Natural killer cell (primary cell): ENCODE measurements around the gene PPP2R2C. TPM values are rescaled to one million over a fixed set of nuclear protein-coding genes. Genes with fewer than 3 reads are reported as not detected.

Experiments
- ATAC-seq, 3 donors: fragments of 150-1000 bp in 2 of 3; fragments of 200-7000 bp in 1 of 3; cut with Tn5 transposase; 1 replicate in 1 of 3; 2 replicates in 2 of 3; pipeline ENCODE4 v1.10.0; 2021; ENCODE audit warnings: mild to moderate bottlenecking in 2 of 3, moderate library complexity in 2 of 3
- DNase-seq, 2 donors: peaks; one replicate each; pipeline versions ENCODE4 v3.0.0 to v3.0.0-alpha.2; 2013 to 2021; ENCODE audit warnings: mixed read lengths in 1 of 2
- H3K27ac ChIP-seq: one replicate; pipeline ENCODE4 v1.5.1; 2013; ENCODE audit warnings: mild to moderate bottlenecking, low read length
- H3K27me3 ChIP-seq: one replicate; pipeline ENCODE4 v1.6.1; 2013; ENCODE audit warnings: low read length; ENCODE audit not compliant: control insufficient read depth, insufficient read depth
- H3K36me3 ChIP-seq: one replicate; pipeline ENCODE4 v1.6.1; 2013; ENCODE audit warnings: low read length; ENCODE audit not compliant: control insufficient read depth, insufficient read depth
- H3K4me1 ChIP-seq: one replicate; pipeline ENCODE4 v1.6.1; 2013; ENCODE audit warnings: low read length; ENCODE audit not compliant: control insufficient read depth, insufficient read depth
- H3K4me3 ChIP-seq: one replicate; pipeline ENCODE4 v1.5.1; 2013; ENCODE audit warnings: low read length
- H3K9me3 ChIP-seq: one replicate; pipeline ENCODE4 v1.6.1; 2013; ENCODE audit warnings: low read length; ENCODE audit not compliant: control insufficient read depth, insufficient read depth
- H3K27ac Mint-ChIP-seq, 2 donors: one replicate each; pipeline ENCODE4 v1.8.0; 2022; ENCODE audit warnings: mild to moderate bottlenecking in 2 of 2, mixed read lengths in 2 of 2, moderate library complexity in 1 of 2
- H3K27me3 Mint-ChIP-seq, 2 donors: one replicate each; pipeline ENCODE4 v1.8.0; 2022; ENCODE audit warnings: low read depth in 2 of 2, mixed read lengths in 2 of 2
- H3K36me3 Mint-ChIP-seq: one replicate; pipeline ENCODE4 v1.8.0; 2022; ENCODE audit warnings: mixed read lengths
- H3K4me1 Mint-ChIP-seq, 2 donors: one replicate each; pipeline ENCODE4 v1.8.0; 2022; ENCODE audit warnings: mixed read lengths in 2 of 2
- H3K4me3 Mint-ChIP-seq: one replicate; pipeline ENCODE4 v1.8.0; 2022; ENCODE audit warnings: mild to moderate bottlenecking, moderate library complexity, mixed read lengths
- H3K9me3 Mint-ChIP-seq, 2 donors: one replicate each; pipeline ENCODE4 v1.8.0; 2022; ENCODE audit warnings: mixed read lengths in 2 of 2
- CTCF ChIP-seq: fragments of 200-600 bp; IDR thresholded peaks from one replicate; pipeline ENCODE4 v1.8.0; 2022; ENCODE audit warnings: antibody characterized with exemption
- WGBS: methylation state at CpG from one replicate; pipeline ENCODE4 v1.1.7; 2013; ENCODE audit warnings: missing lambda C conversion rate; ENCODE audit not compliant: insufficient coverage; 5-methylcytosine and 5-hydroxymethylcytosine counted together
- intact Hi-C: fragments of 100-400 bp; cut with micrococcal nuclease; formaldehyde crosslinking; loops from one replicate; pipeline ENCODE4 v1.14.2; 2022
- total RNA-seq, 4 donors: library from RNA; stranded (reverse); fragments of 120-200 nt in 1 of 4; gene quantifications; one replicate each; pipeline versions ENCODE4 v1.2.3 to v1.2.4, GENCODE V29; 2013 to 2022

The PPP2R2C gene
- total RNA-seq, 3 donors from 2014 or later (not counting 1 experiment from before 2014, with no cell fraction given): not detected

DNA sequence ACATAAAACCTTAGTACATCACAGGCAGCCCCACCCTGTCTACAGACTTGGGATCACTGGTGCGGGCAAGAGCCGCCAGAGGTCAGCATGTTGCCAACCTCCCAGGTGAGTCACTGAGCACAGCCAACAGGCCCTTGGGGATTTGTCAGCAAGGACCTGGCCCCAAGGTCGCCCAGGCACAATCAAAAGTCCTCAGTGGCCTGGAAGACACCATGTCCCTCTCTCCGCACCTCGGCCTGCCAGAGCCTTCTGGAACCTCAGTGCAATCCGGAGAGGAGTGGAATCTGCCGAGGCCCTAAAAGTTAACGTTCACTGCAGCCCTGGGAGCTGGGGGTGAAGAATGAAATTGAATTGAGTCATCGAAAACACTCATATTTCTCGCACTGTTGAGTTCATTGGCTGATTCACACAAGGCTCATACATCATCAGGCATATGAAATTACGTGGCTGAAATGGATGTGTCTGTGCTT, 128.4 kb downstream of the PPP2R2C start:
- TF ChIP-seq CTCF: no peak
- no peak for ATAC-seq
- Histone ChIP-seq H3K36me3 (no peaks in the 10 kb centered on the region), H3K4me3 (no peak overlapping the region), H3K27ac (no peak overlapping the region), H3K27me3 (no peaks in the 10 kb centered on the region), H3K4me1 (peaks cover 9% of the 10 kb centered on the region), H3K9me3 (no peaks in the 10 kb centered on the region)
- intact Hi-C loops: no loop called here
- no peaks in the 10 kb centered on the region for H3K36me3 Mint-ChIP-seq
- peaks cover 0 to 9% of the 10 kb centered on the region in 2 donors for H3K27me3 Mint-ChIP-seq
- peaks cover 20 to 26% of the 10 kb centered on the region in 2 donors for H3K4me1 Mint-ChIP-seq
- H3K4me3 Mint-ChIP-seq: no peak overlapping the region
- no peaks in the 10 kb centered on the region for H3K9me3 Mint-ChIP-seq
- 74% methylated on average over 11 of the region's 11 CpGs for WGBS
- no peak overlapping the region for H3K27ac Mint-ChIP-seq
- no peak for DNase-seq

GRCh38 chr4:6342530-6343293, 129.7 kb downstream of the PPP2R2C start:
- Histone ChIP-seq H3K4me1 (peaks cover 22% of the 10 kb centered on the region), H3K27ac (no peak overlapping the region), H3K36me3 (no peaks in the 10 kb centered on the region), H3K27me3 (peaks cover 1% of the 10 kb centered on the region), H3K9me3 (no peaks in the 10 kb centered on the region), H3K4me3 (no peak overlapping the region)
- Mint-ChIP-seq H3K36me3 (no peaks in the 10 kb centered on the region), H3K9me3 (no peaks in the 10 kb centered on the region), H3K27ac (no peak overlapping the region), H3K4me1 (peaks cover 33 to 39% of the 10 kb centered on the region in 2 donors), H3K4me3 (no peak overlapping the region), H3K27me3 (peaks cover 0 to 12% of the 10 kb centered on the region in 2 donors)
- intact Hi-C loops: no loop called here
- no peak for TF ChIP-seq CTCF
- WGBS: 74% methylated on average over 23 of the region's 23 CpGs
- ATAC-seq (no peak), DNase-seq (no peak)

GRCh38 chr4:6341696-6342095, 130.7 kb downstream of the PPP2R2C start:
- Histone ChIP-seq H3K27me3 (peaks cover 7% of the 10 kb centered on the region), H3K9me3 (no peaks in the 10 kb centered on the region), H3K36me3 (no peaks in the 10 kb centered on the region), H3K4me3 (no peak overlapping the region), H3K4me1 (peaks cover 29% of the 10 kb centered on the region), H3K27ac (no peak overlapping the region)
- Mint-ChIP-seq H3K4me1 (peaks cover 42 to 48% of the 10 kb centered on the region in 2 donors), H3K27me3 (peaks cover 0 to 12% of the 10 kb centered on the region in 2 donors), H3K27ac (no peak overlapping the region), H3K4me3 (no peak overlapping the region), H3K36me3 (no peaks in the 10 kb centered on the region), H3K9me3 (no peaks in the 10 kb centered on the region)
- no peak for TF ChIP-seq CTCF
- no peak for ATAC-seq
- WGBS: 89% methylated on average over 4 of the region's 6 CpGs
- intact Hi-C loops: no loop called here
- no peak for DNase-seq
